ENCODE results near the gene SLX4.

- TF ChIP-seq CTCF (IDR thresholded peaks at IDR 0.05) (no peak), POLR2AphosphoS5 (IDR thresholded peaks at IDR 0.05; ENCODE audit: low read depth, low read length) (no peak), TCF7L2 (IDR thresholded peaks at IDR 0.05; ENCODE audit: low read depth, low read length) (no peak), REST (IDR thresholded peaks at IDR 0.05; ENCODE audit: insufficient read depth in 1 of 2, low read depth in 2 of 2, low read length in 1 of 2) (no peak), SIN3A (IDR thresholded peaks at IDR 0.05; ENCODE audit: borderline replicate concordance, insufficient read depth, low read depth, low read length) (no peak)
Observed at GRCh38 chr16:3546986-3547682, 64.3 kb downstream of the SLX4 start.
